Measurements from ENCODE around the gene COPE.

Gene COPE

DNA sequence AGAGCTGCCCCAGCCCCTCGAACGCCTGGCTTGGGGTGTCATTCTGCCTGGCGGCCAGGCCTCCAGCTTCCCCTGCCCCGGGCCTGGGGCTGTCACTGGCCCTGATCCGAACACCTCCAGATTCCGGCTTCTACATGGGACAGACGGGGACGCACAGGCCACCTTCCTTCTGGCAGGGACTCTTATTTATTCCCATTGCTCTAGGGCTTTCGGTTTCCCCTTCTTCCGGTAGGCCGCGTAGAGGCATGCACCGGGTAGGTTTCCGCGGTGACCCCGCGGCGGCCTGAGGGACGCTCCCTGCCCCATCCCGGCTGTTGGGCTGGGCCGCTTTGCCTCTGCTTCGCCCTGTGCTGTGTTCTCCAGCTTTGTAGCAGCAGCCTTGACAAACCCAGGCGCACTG lies 51.4 kb downstream of the COPE start:
- no peak for DNase-seq (ENCODE audit: low read depth)

DNA sequence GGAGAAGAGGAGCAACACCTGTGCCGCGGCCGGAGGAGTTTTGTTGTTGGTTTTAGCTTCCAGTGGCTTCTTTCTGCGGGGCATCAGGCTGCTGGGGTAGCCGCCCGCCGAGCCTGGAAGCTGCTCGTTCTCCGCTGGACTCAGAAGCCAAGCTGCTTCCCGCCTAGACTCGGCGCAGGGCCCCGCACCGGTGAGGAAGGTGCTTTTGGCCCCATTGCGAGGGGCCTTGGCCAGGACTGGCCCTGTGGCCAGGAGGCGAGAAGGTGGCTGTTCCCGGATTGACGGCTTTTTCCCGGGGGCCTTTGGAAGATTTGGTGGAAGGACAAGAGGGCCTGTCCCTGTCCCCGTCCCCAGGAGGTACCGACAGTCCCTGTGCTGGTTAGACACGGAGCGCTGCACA lies 52.0 kb downstream of the COPE start:
- no peak for DNase-seq (ENCODE audit: low read depth)

DNA sequence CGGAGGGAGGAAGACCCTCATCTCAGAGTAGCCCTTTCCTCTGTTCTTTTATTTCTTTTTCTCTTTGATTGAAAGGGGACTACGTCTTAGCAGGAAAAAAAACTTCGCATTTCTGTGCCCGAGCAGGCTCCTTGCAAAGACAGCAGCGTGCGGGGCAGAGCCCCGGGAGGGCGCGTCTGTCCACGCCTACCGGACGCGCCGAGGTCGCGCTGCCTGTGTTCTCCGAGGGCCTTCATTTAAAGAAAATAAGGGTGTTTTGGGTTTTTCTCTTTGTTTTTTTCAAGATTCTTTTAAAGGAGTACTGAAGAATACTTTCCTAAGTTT lies 52.4 kb downstream of the COPE start:
- no peak for DNase-seq (ENCODE audit: low read depth)

DNA sequence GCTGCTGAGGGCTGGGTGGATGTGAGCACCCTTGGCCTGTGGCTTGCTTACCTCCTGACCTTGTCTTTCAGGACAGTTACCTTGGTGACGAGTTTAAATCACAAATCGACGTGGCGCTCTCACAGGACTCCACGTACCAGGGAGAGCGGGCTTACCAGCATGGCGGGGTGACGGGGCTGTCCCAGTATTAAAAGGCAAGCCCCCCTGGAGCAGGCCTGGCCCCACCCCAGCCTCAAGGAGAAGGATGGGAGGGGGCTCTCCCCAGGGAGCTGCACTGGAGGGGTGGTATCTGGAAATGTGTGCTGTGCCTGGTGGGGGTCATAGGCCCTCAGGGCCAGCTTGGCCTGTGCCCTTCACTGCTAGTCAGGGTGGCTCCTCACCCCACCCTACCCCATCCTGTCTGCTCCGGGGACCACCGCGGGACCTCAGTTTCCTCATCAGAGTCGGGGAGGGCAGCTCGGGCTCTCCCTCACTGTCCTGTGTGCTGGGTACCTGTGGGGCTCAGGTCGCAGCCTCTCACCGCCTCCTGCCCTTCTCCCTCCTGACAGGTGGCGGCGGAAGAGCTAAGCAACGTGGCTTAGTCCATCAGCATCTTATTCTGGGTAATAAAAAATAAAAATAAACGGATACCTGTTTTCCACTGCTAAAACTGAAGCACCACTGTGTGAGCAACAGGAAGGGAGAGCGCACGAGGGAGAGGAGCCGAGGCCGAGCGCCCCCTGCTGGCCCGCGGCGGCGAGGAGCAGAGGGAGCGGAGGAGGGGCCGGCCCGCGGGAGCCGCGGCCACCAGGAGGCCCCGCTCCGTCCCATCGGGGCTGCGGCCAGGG lies 53.0 kb downstream of the COPE start:
- peak; percentile 33 for DNase-seq (ENCODE audit: low read depth)

DNA sequence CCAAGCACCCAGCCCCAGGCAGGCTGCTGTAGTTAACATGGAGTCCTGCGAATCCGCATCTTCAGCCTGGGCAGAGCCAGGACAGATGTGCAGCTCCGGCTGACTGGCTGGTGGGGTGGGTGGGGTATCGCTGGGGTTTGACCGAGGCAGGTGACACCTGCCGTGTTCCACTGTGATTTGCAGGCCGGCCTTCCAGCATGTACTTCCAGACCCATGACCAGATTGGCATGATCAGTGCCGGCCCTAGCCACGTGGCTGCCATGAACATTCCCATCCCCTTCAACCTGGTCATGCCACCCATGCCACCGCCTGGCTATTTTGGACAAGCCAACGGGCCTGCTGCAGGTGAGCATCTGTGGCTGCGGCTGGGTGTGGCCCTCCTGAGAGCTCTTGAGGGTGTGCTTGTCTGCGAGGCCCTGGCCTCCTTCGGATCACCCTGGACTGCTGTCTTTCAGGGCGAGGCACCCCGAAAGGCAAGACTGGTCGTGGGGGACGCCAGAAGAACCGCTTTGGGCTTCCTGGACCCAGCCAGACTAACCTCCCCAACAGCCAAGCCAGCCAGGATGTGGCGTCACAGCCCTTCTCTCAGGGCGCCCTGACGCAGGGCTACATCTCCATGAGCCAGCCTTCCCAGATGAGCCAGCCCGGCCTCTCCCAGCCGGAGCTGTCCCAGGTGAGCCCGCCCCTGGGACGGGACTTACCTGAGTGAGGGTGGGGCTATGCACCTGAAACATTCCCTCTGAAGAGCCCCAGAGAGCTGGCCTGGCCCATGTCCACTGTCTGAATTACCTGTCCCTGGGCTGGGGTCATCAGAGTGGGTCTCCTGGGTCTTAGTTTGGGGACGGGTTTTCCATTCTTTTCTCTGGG lies 53.8 kb downstream of the COPE start:
- no peak for DNase-seq (ENCODE audit: low read depth)

DNA sequence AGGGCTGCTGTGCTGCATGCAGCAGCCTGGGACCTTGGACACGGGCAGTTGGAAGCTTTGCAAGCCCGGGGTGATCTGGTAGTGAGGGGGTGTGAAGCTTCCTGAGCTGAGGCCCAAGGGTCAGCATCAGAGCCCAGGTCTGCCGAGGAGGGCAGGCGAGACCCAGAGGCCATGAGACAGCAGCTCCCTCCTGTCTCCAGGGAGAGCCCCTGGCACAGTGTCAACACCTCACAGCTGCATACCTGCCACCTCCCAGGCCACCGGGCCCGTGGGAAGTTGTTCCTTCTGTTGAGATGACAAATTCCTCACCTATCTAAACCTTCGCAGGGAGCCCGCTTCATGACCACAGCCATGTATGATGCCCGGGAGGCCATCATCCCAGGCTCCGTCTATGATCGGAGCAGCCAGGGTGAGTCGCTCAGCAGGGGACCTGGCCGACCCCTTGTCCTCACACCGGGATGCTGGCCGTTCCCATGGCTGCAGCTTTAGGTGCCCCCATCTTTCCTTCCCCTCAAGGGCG lies 55.3 kb downstream of the COPE start:
- DNase-seq (ENCODE audit: low read depth), result no peak

DNA sequence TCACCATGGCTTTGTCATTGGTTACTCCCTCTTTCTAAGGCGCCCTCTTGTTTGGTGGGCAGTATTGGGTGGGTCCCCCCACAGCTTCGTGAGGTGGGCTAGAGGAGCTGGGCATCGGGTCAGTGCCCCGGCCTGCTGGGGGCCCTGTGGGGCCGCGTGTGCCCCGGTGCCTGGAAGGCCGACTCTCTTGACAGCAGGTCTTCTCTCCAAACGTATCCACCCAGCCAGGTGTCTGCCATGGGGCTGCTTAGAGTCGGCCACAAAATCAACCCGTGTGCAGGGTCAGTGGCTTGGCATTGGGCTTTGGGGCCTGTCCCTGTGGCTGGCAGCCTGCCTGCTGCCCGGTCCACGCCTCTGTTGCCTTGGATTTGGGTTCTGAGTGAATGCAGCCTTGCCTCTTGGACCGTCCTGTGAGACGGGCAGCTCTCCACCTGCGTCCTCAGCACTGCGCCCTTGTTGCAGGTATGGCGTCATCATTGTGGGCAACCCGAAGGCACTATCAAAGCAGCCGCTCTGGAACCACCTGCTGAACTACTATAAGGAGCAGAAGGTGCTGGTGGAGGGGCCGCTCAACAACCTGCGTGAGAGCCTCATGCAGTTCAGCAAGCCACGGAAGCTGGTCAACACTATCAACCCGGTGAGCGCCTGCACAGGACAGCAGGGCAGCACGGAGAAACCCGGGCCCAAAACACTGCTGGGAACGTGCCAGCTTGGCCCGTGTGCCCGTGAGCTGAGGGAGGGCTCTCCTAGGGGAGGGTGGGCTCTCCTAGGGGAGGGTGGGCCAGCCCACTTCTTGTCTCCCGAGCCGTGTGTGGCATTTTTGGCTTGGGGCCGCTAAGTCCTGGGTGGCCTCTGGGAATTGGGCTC lies 56.0 kb downstream of the COPE start:
- DNase-seq (ENCODE audit: low read depth), result no peak

DNA sequence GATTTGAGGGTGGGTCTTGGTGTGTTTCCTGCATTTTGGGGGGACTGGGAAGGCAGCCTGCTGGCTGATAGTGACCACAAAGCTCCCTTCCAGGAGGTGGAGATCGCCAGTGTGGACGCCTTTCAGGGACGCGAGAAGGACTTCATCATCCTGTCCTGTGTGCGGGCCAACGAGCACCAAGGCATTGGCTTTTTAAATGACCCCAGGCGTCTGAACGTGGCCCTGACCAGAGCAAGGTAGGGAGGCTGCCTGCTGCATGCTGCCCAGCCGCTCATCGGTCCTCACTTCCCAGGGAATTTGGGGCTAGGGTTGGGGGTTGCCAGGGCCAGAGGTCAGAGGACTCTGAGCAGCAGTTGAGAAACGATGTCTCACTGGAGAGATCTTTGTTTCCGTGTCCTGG lies 57.3 kb downstream of the COPE start:
- no peak for DNase-seq (ENCODE audit: low read depth)

DNA sequence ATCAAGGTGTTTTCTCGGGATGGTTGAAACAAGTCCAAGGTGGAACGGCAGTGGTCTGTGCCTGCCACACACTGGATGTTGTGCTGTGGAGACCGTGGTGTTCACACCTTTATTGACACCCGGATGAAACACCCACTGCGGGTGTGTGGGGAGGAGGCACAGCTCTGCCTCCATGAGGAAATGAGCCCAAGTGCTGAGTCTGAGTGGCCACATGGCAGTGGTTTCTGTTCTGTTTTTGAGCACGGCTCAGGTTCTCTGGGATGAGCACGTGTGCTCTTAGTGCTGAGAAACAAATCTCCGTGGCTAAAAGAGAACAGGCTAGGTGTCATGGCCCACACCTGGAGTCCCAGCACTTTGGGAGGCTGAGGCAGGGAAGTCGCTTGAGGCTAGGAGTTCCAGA lies 58.0 kb downstream of the COPE start:
- DNase-seq (ENCODE audit: low read depth), result no peak

DNA sequence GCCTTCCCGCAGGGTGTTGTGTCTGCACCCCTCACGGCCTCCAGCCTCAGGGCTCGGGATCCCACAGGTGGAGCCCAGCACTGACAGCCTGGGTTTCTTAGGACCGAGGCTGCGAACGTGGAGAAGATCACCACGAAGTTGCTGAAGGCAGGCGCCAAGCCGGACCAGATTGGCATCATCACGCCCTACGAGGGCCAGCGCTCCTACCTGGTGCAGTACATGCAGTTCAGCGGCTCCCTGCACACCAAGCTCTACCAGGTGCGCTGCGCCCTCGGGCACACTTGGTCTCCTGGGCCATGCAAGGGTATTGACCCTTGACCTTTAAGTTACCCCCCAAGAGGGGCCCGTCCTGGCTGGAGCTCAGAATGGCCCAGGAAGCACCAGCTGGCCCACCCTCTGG lies 58.5 kb downstream of the COPE start:
- no peak for DNase-seq (ENCODE audit: low read depth)

DNA sequence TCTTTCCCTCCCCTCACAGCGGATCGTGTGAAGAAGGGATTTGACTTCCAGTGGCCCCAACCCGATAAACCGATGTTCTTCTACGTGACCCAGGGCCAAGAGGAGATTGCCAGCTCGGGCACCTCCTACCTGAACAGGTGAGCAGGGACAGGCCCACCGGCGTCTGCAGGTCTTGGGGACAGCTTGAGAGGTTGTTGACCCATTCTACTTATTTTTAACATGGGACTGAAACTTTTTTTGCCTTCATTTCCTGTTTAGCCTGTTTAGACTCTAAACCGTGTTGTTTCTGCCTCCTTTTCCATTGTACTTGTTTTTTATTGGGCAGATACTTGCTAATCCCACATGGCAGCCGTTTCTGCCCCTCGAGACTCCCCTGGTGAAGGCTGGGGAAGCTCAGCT lies 58.9 kb downstream of the COPE start:
- DNase-seq (ENCODE audit: low read depth), result no peak

DNA sequence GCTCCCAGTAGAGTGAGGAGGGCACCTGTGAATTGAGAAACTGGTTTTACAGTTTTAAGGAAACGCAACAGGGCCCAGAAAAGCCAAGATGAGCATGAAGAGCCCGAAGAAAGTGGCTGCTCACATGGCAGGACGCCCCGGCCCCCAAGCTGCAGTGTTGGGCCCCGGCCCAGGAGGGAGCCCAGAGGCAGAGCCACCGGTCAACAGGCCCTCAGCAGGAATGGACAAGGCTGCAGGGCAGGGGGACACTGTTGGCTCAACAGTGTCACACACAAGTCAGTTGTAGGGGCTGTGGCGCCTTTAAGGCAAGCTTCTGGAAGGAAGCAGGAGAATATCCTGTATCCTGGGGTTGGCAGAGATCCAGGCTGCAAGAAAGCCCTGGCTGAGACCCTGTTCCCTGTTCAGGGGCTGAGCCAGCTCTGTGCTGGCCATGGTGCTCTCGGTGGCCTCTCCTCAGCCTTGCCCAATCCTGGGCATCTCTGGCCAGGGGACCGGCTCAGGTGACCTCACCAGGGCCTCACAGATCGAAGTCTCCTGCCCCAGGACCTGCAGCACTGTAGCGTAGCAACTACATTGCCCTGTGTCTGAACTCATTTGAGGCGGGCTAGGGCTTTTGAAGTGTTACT lies 59.4 kb downstream of the COPE start:
- no peak for DNase-seq (ENCODE audit: low read depth)

DNA sequence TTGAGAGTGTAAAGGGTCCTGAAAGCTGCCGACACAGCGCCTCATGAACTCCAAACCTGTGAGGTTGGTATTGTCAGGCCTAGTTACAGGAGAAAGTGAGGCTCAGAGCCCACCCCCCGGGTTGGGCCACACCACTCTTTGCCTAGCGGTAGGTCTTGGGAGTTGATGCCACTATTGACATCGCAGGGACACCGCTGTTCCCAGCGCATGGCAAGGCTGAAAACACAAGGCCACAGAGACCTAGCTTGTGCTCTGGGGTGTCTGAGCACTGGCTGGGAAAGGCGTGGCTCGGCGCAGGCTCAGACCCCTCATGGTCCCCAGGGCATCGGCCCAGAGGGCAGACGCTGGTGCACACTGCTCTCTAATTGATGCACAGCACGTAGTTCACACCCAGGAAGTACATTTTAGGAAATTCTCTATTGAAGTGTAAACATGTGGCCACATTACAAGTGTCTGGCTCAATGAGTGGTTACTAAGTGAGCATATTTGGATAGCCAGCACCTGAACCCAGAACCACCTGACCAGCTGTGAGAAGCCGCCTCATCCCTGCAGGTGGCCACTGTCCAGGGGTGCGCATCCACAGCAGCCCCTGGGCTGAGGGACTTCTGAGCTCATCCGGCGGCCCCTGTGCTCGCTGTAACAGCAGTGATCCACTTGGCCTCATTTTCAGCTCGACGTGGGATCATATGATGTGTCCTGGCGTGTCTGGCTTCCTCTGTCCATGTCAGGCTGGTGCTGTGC lies 60.1 kb downstream of the COPE start:
- DNase-seq (ENCODE audit: low read depth), result no peak

DNA sequence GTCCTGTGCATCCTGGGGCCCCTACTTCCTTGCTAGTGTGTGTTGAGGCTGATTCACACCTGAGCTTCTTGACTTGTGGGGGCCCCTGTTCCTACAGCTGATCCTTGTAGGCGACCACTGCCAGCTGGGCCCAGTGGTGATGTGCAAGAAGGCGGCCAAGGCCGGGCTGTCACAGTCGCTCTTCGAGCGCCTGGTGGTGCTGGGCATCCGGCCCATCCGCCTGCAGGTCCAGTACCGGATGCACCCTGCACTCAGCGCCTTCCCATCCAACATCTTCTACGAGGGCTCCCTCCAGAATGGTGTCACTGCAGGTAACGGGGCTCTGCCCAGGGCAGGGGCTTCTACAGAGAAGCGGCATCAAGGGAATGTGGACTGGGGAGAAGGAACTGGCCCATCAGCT lies 62.0 kb downstream of the COPE start:
- DNase-seq (ENCODE audit: low read depth), result no peak

DNA sequence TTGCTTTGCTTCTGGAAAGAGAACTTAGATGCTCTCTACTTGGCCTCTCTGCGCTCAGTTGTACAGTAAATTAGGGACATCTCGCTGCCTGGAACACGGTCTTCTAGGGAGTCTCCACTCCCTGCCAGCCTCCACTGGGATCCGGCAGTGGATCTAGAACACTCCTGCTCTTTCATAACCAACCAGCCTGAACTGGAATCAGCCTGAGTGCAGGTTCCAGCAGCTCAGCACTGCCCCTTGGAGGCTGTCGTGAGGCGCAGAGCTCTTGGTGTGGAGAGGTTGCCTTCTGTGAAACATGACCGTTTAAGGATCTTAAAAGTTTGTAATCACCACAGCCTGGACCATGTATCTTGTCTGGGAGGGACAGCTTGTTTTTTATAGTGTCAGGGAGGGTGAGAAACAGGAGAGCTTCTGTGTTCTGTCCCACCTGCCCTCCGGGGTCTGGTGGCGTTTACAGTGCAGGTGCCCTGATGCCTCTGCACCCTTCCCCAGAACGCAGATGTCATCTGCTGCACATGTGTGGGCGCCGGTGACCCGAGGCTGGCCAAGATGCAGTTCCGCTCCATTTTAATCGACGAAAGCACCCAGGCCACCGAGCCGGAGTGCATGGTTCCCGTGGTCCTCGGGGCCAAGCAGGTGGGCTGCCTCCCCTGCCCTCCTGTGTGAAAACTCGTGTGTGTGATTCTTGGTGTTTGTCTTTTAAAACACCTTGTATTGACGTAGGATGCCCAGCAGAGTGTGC lies 62.6 kb downstream of the COPE start:
- no peak for DNase-seq (ENCODE audit: low read depth)

DNA sequence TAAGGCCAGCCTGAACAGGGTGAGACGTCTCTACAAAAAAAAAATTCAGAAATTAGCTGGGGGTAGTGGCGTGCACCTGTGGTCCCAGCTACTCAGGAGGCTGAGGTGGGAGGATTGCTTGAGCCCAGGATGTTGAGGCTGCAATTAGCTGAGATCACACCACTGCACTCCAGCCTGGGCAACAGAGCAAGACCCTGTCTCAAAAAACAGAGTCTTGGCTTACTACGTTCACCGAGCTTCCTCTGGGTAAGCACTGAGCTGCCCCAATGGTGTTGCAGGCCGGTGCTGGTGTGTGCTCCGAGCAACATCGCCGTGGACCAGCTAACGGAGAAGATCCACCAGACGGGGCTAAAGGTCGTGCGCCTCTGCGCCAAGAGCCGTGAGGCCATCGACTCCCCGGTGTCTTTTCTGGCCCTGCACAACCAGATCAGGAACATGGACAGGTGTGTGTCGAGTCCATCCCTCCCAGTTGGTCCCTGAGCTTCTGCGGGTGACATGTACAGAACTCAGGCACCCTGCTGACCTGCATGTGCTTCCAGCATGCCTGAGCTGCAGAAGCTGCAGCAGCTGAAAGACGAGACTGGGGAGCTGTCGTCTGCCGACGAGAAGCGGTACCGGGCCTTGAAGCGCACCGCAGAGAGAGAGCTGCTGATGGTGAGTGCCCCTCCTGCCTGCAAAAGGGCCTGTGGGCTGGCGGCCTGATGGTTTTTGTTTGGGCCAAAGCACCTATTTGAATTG lies 63.4 kb downstream of the COPE start:
- DNase-seq (ENCODE audit: low read depth), result no peak

DNA sequence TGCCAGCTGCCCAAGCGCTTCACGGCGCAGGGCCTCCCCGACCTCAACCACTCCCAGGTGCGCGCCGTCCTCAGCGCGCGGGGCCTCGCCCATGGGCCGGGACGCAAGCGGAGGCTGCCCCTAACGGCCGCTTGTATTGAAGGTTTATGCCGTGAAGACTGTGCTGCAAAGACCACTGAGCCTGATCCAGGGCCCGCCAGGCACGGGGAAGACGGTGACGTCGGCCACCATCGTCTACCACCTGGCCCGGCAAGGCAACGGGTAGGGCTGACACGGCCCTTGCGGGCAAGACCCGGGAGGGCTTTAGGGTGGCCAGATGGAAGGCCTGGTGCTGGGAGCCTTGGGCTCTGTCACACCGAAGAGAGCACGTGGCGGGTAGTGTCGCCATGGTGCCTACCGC lies 64.2 kb downstream of the COPE start:
- no peak for DNase-seq (ENCODE audit: low read depth)

DNA sequence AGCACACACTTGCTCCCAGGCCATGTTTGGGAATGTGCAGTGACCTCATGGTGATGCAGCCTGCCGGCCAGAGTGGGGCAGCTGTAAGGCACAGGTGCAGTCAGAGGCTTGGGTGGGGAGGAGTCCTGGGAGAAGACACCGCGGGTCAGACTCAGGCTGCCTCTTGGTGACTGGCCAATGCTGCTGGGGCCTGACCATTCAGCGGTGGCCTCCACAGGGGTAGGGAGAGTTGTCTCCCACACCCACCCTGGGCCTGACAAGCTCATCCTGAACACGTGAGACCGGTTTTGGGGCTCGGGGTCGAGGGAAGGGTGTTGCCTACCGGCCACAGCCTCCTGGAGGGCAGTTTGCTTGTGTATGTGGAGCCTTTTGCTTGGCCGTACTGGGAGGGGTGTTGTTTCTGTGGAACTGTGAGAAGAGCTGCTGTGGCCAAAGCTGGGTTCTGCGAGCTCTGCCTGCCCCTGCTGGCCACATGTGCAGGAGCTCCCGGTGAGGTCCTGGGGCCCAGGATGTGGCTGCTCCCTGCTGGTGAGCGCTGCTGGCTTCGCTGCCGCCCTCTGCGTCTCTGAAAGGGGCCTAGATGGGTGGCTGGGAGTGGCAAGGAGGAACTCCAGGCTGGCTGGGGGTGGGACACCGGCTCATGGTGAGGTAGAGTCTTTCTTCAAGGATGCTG lies 65.3 kb downstream of the COPE start:
- no peak for DNase-seq (ENCODE audit: low read depth)

DNA sequence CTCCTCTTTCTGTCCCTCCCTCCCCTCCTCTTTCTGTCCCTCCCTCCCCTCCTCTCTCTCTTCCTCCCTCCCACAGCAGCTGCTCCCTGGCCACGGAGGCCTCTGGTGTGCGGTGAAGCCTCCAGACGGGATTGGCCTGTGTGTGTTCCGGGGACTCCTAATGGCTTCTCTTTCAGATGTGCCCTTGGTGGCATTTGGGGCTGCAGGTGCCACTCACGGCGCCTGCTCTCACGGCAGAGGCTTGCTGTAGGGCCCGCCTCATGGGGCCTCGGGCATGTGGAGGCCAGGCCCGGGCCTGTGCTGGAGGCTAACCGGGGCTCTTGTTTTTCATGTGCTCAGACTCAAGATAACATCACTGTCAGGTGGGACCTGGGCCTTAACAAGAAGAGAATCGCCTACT lies 66.5 kb downstream of the COPE start:
- DNase-seq (ENCODE audit: low read depth), result no peak

Measured in stimulated activated CD8-positive, alpha-beta memory T cell treated with anti-CD3 and anti-CD28 coated beads, Interleukin-7, amount 100 ng/mL, for 24 hours (primary cell).